ENCODE measurements around the gene PPIL3.

PPIL3 gene

GRCh38 chr2:200860092-200860795, 28.6 kb downstream of the PPIL3 start:
- DNase-seq, result peak; percentile 51

DNA sequence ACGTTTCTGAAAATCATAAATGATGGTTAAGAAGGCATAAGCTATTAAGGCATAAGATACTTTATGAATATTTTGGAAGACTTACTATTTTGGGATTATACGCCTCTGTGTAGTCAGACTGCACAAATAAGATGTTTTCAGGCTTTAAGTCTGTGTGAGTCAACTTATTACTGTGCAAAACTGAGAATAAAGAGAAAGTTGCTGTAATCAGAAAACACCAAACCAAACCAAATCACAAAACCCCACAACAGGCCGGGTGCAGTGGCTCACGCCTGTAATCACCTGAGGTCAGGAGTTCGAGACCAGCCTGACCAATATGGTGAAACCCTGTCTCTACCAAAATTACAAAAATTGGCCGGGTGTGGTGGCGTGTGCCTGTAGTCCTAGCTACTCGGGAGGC, 32.1 kb downstream of the PPIL3 start:
- DNase-seq, result no peak

DNA sequence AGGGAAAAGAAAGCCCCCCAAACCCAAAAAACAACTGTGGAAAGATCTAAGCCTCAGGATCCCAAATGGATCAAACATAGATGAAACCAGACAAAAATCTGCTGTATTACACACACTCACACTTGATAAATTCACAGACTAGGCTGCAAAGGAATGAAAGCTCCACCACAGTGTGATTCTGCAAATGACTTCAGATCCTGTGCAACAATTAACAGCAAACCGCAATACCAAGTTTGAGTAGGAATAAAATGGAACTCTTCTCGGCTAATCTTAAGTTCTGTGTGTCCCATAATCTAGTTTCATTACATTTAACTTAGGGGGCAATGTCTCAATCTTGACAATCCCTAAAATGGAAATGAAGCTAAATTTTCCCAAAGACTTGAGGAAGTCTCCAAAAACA, 36.3 kb downstream of the PPIL3 start:
- no peak for DNase-seq

DNA sequence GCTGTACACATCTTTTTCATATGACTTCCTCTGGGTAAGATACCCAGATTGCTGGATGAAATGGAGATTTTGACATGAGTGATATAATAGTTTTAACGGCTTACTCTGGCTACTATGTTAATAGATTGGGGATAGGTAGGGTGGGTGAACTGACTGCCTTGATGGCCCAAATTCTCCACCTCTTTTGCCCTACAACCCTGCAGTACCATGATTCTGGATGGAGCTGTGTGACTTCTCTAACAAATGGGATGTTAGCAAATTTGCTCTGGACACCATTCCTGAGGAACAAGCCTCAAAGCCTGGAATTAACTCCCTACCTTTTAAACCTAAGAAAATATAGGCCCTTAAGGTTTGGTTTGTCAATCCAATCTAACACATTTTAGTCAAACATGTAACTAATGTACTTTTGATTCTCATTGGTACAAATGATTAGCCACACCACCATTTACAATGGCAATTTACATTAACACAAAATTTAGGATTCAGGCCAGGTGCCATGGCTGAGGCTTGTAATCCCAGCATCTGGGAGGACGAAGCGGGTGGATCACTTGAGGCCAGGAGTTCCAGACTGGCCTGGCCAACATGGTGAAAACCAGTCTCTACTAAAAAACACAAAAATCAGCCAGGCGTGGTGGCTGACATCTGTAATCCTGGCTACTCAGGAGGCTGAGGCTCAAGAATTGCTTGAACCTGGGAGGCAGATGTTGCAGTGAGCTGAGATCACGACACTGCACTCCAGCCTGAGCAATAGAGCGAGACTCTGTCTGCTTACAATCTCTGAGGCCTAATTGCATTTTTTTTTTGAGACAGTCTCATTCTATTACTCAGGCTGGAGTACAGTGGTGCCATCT, 37.3 kb downstream of the PPIL3 start:
- DNase-seq, result no peak

- no peak for DNase-seq
Observed at GRCh38 chr2:200850512-200851256, 38.2 kb downstream of the PPIL3 start.

- DNase-seq, result no peak
Observed at GRCh38 chr2:200847939-200848338, 40.9 kb downstream of the PPIL3 start.

- no peak for DNase-seq
Observed at GRCh38 chr2:200847269-200847668, 41.6 kb downstream of the PPIL3 start.

GRCh38 chr2:200845669-200846325, 43.1 kb downstream of the PPIL3 start:
- DNase-seq, result no peak

- no peak for DNase-seq
Observed at GRCh38 chr2:200845194-200845593, 43.7 kb downstream of the PPIL3 start.

DNA sequence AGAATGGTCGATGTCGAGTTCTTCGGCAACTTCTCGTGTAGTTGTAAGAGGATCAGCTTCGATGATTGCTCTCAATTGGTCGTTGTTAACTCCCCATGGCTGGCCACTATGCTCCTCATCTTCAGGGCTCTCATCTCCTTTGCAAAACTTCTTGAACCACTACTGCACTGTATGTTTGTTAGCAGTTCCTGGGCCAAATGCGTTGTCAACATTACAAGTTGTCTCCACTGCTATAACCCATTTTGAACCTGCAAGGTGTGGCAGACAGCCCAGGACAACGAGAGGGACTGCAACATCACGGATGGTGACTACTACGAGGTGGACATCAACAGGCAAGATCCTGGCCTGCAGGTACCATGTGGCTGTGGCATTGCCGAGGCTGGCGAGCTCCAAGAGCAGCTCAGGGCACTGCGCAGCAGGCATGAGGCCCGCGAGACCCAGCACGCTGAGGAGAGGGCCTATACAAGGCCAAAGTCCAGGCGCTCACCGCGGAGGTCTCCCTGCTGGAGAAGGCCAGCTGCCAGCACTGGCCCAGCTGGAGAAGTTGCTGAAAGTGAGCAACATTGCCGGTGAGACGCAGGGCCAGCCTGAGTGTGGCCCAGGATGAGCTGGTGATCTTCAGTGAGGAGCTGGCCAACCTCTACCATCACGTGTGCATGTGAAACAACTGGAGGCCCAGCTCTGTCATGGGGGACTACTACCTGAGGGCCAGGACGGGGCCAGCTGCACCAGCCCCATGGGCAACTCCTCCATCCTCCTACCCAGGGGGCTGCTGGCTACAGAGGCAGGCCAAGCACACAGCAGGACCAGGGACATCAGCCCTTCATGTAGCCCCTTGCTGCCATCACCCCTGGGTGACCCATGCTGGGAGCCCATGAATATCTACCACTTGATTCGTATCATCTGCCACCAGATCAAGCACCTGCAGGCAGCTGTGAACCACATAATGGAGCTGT, 44.6 kb downstream of the PPIL3 start:
- DNase-seq, result no peak

DNA sequence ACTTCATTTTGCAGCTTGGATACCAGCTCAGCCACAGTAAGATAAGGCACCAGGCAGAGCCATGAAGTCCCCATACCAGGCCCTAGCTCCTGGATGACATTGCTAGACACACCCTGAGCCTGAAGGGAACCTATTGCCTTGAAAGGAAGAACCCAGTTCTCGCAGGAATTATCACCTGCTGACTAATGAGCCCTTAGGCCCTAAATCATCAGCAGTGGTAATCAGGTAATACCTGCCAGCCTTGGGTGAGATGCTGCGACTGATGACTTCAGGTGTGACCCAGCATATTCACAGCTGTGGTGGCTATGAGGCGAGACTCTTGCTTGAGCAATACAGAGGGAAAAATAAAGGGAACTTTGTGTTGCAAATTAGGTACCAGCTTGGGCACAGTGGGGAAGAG, 49.4 kb downstream of the PPIL3 start:
- DNase-seq, result no peak

GRCh38 chr2:200834701-200835100, 54.2 kb downstream of the PPIL3 start:
- DNase-seq, result no peak

- no peak for DNase-seq
Observed at GRCh38 chr2:200829258-200829655, 59.6 kb downstream of the PPIL3 start.

DNA sequence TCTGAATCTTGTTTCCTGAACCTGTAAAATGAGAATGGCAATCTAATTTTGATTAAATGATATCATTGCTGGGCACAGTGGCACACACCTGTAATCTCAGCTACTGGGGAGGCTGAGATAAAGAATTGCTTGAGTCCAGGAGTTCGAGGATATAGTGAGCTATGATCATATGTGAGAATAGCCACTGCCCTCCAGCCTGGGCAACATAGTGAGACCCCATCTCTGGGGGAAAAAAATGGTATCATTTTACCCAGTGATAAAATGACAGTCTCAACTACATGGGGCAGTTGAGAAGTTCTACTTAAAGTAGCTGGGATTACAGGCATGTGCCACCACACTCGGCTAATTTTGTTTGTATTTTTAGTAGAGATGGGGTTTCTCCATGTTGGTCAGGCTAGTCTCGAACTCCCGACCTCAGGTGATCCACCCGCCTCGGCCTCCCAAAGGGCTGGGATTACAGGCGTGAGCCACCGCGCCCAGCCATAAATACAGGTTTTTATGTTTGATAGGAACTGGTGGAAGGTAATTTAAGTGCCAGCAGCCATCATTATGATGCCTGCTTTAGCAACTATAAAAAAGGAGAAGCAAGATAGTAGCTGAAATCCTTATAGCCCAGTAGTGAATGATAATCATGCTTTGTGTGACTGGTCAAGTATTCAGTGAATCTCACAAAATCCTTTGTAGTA, 60.2 kb downstream of the PPIL3 start:
- no peak for DNase-seq

DNA sequence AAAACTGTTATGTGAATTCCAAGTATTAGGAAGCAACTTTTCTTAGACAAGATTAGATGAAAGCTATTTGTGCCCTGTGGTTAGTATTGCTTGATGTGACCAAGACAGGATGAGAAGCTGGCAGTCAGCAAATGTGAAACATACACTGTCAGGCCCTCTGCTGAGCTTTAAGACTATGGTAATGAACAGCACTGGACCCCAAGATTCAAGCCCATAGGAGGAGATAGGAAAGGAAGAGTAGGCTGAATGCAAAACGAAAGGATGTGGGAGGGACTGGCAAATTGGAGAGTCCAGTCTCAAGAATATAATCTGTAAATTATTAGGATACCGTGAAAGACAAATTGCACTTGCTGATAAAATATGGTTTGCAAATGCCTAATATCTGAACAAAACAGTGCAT, 60.8 kb downstream of the PPIL3 start:
- no peak for DNase-seq

DNA sequence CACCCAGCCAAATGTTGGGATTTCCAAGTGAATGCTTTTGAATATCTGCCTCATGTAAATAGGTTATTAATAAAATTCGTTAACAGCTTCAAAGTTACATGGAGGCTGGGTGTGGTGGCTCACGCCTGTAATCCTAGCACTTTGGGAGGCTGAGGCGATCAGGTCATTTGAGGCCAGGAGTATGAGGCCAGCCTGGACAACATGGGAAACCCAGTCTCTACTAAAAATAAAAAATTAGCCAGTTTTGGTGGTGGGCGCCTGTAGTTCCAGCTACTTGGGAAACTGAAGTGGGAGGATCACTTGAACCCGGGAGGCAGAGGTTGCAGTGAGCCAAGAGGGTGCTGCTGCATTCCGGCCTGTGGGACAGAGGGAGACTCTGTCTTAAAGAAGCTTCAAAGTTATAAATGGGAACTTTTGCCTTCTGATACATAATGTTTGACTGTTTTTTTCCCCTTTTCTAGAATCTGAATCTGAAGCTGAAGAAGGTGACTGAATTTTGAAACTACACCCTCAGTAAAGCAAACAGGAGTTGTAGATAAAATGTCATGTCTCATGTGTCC, 67.1 kb downstream of the PPIL3 start:
- no peak for DNase-seq

All from CD4-positive, alpha-beta T cell treated with Interleukin-21 for 1 hour (primary cell).